PC-9 (cell line): ENCODE results near the gene LRRFIP1. TPM values are rescaled to one million over a fixed set of nuclear protein-coding genes. Genes with fewer than 3 reads are reported as not detected.
A peak's percentile ranks its signal among the peaks of the same experiment; 100 is the strongest.

Experiments used
- BruUV-seq: library from RNA; stranded (reverse); fragments of 400-500 nt; replicated peaks from 2 replicates; lab custom pipeline; 2021; lab: Mats Ljungman, UMichigan
- CTCF ChIA-PET: fragments of 300-600 bp; sonication (Branson Sonifier 250); formaldehyde crosslinking; loops from one replicate; lab custom pipeline; 2022; ENCODE audit warnings: antibody characterized with exemption; lab: Charles Lee
- POLR2A ChIA-PET: fragments of 300-600 bp; sonication (Branson Sonifier 250); formaldehyde crosslinking; loops from one replicate; lab custom pipeline; 2022; ENCODE audit warnings: antibody characterized with exemption; ENCODE audit not compliant: unreplicated experiment; lab: Charles Lee
- DNase-seq, 2 experiments: peaks; one replicate each; pipeline versions ENCODE4 v3.0.0 to v3.0.0-alpha.2; 2015 to 2022; ENCODE audit warnings: mixed read lengths in 1 of 2
- H2AFZ ChIP-seq: fragments of 200-600 bp; sonication (generic); 2 replicates; pipeline ENCODE4 v1.8.1; 2017; ENCODE audit warnings: antibody characterized with exemption
- H3F3A ChIP-seq: fragments of 200-600 bp; sonication (generic); 2 replicates; pipeline ENCODE4 v1.8.1; 2017; ENCODE audit warnings: antibody characterized with exemption, mild to moderate bottlenecking, low read depth; ENCODE audit not compliant: insufficient read depth
- H3K27ac ChIP-seq: fragments of 200-600 bp; sonication (generic); 2 replicates; pipeline ENCODE4 v1.6.1; 2016; ENCODE audit warnings: mixed run types
- H3K27me3 ChIP-seq: fragments of 200-600 bp; sonication (generic); 2 replicates; pipeline ENCODE4 v1.6.1; 2016; ENCODE audit warnings: low read depth, mixed run types; ENCODE audit not compliant: insufficient read depth
- H3K36me3 ChIP-seq: fragments of 200-600 bp; sonication (generic); 2 replicates; pipeline ENCODE4 v1.6.1; 2016; ENCODE audit warnings: low read depth, mixed run types
- H3K4me1 ChIP-seq: fragments of 200-600 bp; sonication (generic); replicated peaks from 2 replicates; pipeline ENCODE4 v1.6.1; 2016; ENCODE audit warnings: mixed run types; ENCODE audit not compliant: insufficient read depth
- H3K4me2 ChIP-seq: fragments of 200-600 bp; sonication (generic); 2 replicates; pipeline ENCODE4 v1.6.1; 2017; ENCODE audit warnings: mixed run types
- H3K4me3 ChIP-seq: fragments of 200-600 bp; sonication (generic); 2 replicates; pipeline ENCODE4 v1.6.1; 2016; ENCODE audit warnings: mixed run types
- H3K79me2 ChIP-seq: fragments of 200-600 bp; sonication (generic); 2 replicates; pipeline ENCODE4 v1.6.1; 2017; ENCODE audit warnings: low read depth, mixed run types
- H3K9me2 ChIP-seq: fragments of 200-600 bp; sonication (generic); 2 replicates; pipeline ENCODE4 v1.8.1; 2017; ENCODE audit warnings: mild to moderate bottlenecking; ENCODE audit not compliant: insufficient read depth
- H3K9me3 ChIP-seq: fragments of 200-600 bp; sonication (generic); 2 replicates; pipeline ENCODE4 v1.8.1; 2016; ENCODE audit warnings: low read depth; ENCODE audit not compliant: insufficient read depth
- H4K20me1 ChIP-seq: fragments of 200-600 bp; sonication (generic); 2 replicates; pipeline ENCODE4 v1.8.1; 2017; ENCODE audit not compliant: insufficient read depth
- EZH2 ChIP-seq: fragments of 200-600 bp; sonication (generic); IDR thresholded peaks from 2 replicates; pipeline ENCODE4 v1.8.0; 2017; ENCODE audit warnings: antibody characterized with exemption, low read depth
- intact Hi-C: fragments of 100-400 bp; cut with micrococcal nuclease; formaldehyde crosslinking; loops from one replicate; pipeline ENCODE4 v1.10.0; 2022; ENCODE audit not compliant: unreplicated experiment
- total RNA-seq: library from RNA; stranded (reverse); gene quantifications from 2 replicates; pipeline ENCODE4 v1.2.3, GENCODE V29; 2021
- TF ChIP-seq, protein P1 (sequence below): fragments of 200-600 bp; sonication (generic); conservative IDR thresholded peaks from 2 replicates; pipeline ENCODE4 v1.6.1; 2017; ENCODE audit warnings: mixed run types, antibody characterized with exemption, mild to moderate bottlenecking, moderate library complexity

The LRRFIP1 gene
- total RNA-seq, 1 experiment from 2014 or later = 238 TPM

DNA sequence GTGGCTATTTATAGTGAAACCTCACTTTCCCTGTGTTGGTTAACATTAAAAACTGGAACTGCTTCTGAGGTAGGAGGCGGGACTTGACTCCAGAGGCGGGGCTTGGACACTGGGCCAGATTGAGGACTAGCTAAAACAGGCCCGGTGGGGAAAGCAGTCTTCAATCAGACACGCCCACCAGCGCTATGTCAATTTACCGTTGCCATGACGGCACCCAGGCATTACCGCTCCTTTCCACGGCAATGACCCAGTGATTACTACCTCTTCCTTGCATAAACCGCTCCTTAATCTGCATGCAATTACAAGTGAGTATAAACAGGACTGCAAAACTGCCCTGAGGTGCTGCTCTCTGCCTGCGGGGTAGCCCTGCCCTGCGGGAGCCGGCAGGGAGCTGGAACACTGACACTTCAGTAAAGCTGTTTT lies 35.3 kb downstream of the LRRFIP1 start:
- CTCF ChIA-PET = no interaction called here
- peaks cover 36% of the 10 kb centered on the region for H3F3A ChIP-seq
- peak; percentile 95 to 96 for DNase-seq

DNA sequence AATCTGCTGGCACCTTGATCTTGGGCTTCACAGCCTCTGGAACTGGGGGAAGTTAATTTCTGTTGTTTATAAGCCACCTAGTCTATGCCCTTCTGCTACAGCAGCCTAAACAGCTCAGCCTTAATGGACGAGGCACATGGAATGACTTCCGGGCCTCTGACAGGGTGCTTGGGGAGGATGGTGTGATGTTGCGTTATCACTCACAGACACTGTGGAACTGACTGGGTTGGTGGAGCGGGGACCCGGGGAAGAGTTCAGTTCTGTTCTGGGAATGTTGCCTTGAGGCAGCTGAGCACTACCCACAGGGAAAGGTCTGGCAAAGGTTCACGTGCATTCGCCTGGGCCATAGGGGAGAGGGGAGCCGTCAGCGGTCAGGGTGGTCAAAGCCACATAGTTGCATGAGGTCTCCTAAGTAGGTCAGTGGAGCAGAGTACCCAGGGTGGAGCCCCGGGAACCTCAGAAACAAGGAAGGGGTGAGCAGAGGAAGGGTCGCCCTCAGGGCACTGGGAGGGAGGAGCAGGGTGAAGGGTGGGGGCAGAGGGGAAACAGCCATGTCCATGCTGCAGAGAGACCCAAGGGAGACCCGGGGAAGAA lies 36.2 kb downstream of the LRRFIP1 start:
- Histone ChIP-seq H3K79me2 (no peaks in the 10 kb centered on the region), H3F3A (peaks cover 36% of the 10 kb centered on the region), H3K27me3 (no peaks in the 10 kb centered on the region), H3K36me3 (no peaks in the 10 kb centered on the region), H3K4me1 (peaks cover 46% of the 10 kb centered on the region), H3K27ac (no peak overlapping the region), H4K20me1 (no peaks in the 10 kb centered on the region), H3K4me2 (peak overlapping the region; percentile 65; the same call in 1 of the 2 replicates), H2AFZ (no peak overlapping the region), H3K9me3 (no peaks in the 10 kb centered on the region), H3K4me3 (no peak overlapping the region), H3K9me2 (no peaks in the 10 kb centered on the region)
- DNase-seq = no peak
- BruUV-seq = no TSS peak
- POLR2A ChIA-PET = interaction anchor here (0.6 to 0.7 kb wide), 2 partner anchors 30 to 51 kb away, joined by 3 read pairs; no protein-coding TSS in a partner anchor
- CTCF ChIA-PET = no interaction called here
- intact Hi-C loops = loop anchor here (2.0 to 5.0 kb wide), 3 partner anchors 34 to 151 kb away; partner anchors contain the start of gene RAB17
- TF ChIP-seq, protein P1, sequence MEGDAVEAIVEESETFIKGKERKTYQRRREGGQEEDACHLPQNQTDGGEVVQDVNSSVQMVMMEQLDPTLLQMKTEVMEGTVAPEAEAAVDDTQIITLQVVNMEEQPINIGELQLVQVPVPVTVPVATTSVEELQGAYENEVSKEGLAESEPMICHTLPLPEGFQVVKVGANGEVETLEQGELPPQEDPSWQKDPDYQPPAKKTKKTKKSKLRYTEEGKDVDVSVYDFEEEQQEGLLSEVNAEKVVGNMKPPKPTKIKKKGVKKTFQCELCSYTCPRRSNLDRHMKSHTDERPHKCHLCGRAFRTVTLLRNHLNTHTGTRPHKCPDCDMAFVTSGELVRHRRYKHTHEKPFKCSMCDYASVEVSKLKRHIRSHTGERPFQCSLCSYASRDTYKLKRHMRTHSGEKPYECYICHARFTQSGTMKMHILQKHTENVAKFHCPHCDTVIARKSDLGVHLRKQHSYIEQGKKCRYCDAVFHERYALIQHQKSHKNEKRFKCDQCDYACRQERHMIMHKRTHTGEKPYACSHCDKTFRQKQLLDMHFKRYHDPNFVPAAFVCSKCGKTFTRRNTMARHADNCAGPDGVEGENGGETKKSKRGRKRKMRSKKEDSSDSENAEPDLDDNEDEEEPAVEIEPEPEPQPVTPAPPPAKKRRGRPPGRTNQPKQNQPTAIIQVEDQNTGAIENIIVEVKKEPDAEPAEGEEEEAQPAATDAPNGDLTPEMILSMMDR = no peak
- no peak for TF ChIP-seq EZH2

More for the DNA sequence above, 35.3 kb downstream of the LRRFIP1 start:
- POLR2A ChIA-PET = interaction anchor here (0.5 to 0.7 kb wide), 7 partner anchors 12 to 540 kb away, joined by 3 to 26 read pairs (median 4); no protein-coding TSS in a partner anchor
- Histone ChIP-seq H2AFZ (no peak overlapping the region), H3K27ac (no peak overlapping the region), H4K20me1 (no peaks in the 10 kb centered on the region), H3K4me1 (peaks cover 46% of the 10 kb centered on the region), H3K36me3 (no peaks in the 10 kb centered on the region), H3K4me3 (peak overlapping the region; percentile 9; the same call in 1 of the 2 replicates), H3K79me2 (no peaks in the 10 kb centered on the region), H3K4me2 (peak overlapping the region; percentile 65), H3K27me3 (no peaks in the 10 kb centered on the region), H3K9me3 (peaks cover 3% of the 10 kb centered on the region; the same call in 1 of the 2 replicates), H3K9me2 (no peaks in the 10 kb centered on the region)
- TF ChIP-seq EZH2 = no peak
- TF ChIP-seq, protein P1 = no peak
- no TSS peak for BruUV-seq
- intact Hi-C loops = loop anchor here (1.0 to 5.0 kb wide), 4 partner anchors 35 to 150 kb away; partner anchors contain the start of gene RAB17

GRCh38 chr2:237664151-237664550 lies 36.8 kb downstream of the LRRFIP1 start:
- Histone ChIP-seq H3F3A (peaks cover 36% of the 10 kb centered on the region), H3K4me3 (no peak overlapping the region), H3K36me3 (no peaks in the 10 kb centered on the region), H3K4me1 (peaks cover 46% of the 10 kb centered on the region), H3K9me2 (no peaks in the 10 kb centered on the region), H4K20me1 (no peaks in the 10 kb centered on the region), H3K79me2 (no peaks in the 10 kb centered on the region), H3K27ac (no peak overlapping the region), H3K27me3 (no peaks in the 10 kb centered on the region), H2AFZ (no peak overlapping the region), H3K4me2 (no peak overlapping the region), H3K9me3 (no peaks in the 10 kb centered on the region)
- no peak for DNase-seq
- BruUV-seq = no TSS peak
- CTCF ChIA-PET = no interaction called here
- TF ChIP-seq EZH2 = no peak
- TF ChIP-seq, protein P1 = no peak
- intact Hi-C loops = loop anchor here (5.0 kb wide), 2 partner anchors 33 to 152 kb away; no protein-coding TSS in a partner anchor
- POLR2A ChIA-PET = no interaction called here
